Kidney epithelial cell (primary cell): ENCODE measurements around the gene TMEM14C. TPM values are rescaled to one million over a fixed set of nuclear protein-coding genes. Genes with fewer than 3 reads are reported as not detected.

Source experiments
- DNase-seq: peaks from one replicate; pipeline ENCODE4 v3.0.0-alpha.2; 2010; ENCODE audit warnings: low read depth
- H3K27me3 ChIP-seq: 2 replicates; pipeline ENCODE4 v1.6.0; 2011; ENCODE audit warnings: low read length; ENCODE audit not compliant: control insufficient read depth, insufficient read depth
- H3K36me3 ChIP-seq: 2 replicates; pipeline ENCODE4 v1.5.1; 2011; ENCODE audit warnings: low read length; ENCODE audit not compliant: control insufficient read depth, insufficient read depth
- H3K4me3 ChIP-seq: 2 replicates; pipeline ENCODE4 v1.5.1; 2011; ENCODE audit warnings: low read depth, mild to moderate bottlenecking, control low read depth, low read length
- CTCF ChIP-seq: IDR thresholded peaks from 2 replicates; pipeline ENCODE4 v1.5.1; 2011; ENCODE audit warnings: mild to moderate bottlenecking, moderate library complexity, low read length, control low read depth, inconsistent platforms; ENCODE audit not compliant: insufficient read depth, poor library complexity, severe bottlenecking
- total RNA-seq: library from RNA; depleted of rRNA; stranded (reverse); fragments of >200 nt; gene quantifications from 2 replicates; pipeline ENCODE4 v1.2.3, GENCODE V29; 2015

TMEM14C gene
- total RNA-seq, 1 donor from 2014 or later: 190 TPM

- Histone ChIP-seq H3K4me3 (peak overlapping the region; percentile 76), H3K36me3 (no peaks in the 10 kb centered on the region), H3K27me3 (no peaks in the 10 kb centered on the region)
- TF ChIP-seq CTCF: no peak
- DNase-seq: no peak
These were observed 29.8 kb upstream of the TMEM14C start for GRCh38 chr6:10692965-10693538.

DNA sequence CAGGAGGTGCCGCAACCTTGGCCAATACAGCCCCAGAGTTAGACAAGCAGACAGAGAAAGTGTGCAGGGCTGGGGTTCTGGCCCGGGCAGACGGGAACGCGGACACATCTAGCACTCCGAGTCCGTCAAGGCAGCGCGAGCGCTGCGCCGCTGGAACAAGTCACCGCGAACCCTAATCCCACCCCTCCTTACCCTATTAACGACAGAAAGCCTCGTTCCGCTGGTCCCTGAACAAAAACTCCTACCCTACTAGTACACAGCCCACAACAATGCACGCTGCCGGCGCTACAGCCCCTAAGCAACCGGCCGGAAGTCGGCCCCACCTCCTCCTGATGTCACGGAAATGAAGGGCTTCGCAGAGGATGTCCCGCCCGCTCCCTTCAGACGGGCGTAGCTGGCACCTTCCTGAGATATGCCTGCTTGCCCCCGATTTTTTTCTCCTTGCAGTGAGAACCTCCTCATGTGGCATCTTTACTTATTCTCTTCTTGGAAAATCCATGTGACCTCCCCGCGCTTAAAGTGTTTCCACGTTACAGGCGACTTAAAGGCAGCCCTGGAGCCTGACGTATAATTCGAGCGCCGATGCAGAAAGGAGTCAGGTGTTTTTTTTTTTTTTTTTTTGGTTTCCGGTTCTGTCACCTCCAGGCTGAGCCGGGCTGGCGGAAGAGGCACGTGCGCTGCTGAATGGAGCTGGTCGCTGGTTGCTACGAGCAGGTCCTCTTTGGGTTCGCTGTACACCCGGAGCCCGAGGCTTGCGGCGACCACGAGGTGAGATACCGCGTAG, 28.4 kb upstream of the TMEM14C start, which contains the start of the genes C6orf52 and PAK1IP1:
C6orf52 (minus strand) TSS at position 315 of the 784 bp plus-strand sequence. CDS start 7,066 bp downstream, outside the sequence.
PAK1IP1 (plus strand) TSS at position 671 of the 784 bp plus-strand sequence; CDS start at position 685, 14 bp downstream.
- no peak for TF ChIP-seq CTCF
- no peaks in the 10 kb centered on the region for H3K27me3 ChIP-seq
- peak; percentile 65 for DNase-seq
- no peaks in the 10 kb centered on the region for H3K36me3 ChIP-seq
- H3K4me3 ChIP-seq: peak within 1 kb of the TSS; percentile 76

GRCh38 chr6:10695086-10695657, 27.7 kb upstream of the TMEM14C start:
- H3K4me3 ChIP-seq: peak overlapping the region; percentile 76
- no peaks in the 10 kb centered on the region for H3K36me3 ChIP-seq
- DNase-seq: no peak
- no peak for TF ChIP-seq CTCF
- H3K27me3 ChIP-seq: no peaks in the 10 kb centered on the region

DNA sequence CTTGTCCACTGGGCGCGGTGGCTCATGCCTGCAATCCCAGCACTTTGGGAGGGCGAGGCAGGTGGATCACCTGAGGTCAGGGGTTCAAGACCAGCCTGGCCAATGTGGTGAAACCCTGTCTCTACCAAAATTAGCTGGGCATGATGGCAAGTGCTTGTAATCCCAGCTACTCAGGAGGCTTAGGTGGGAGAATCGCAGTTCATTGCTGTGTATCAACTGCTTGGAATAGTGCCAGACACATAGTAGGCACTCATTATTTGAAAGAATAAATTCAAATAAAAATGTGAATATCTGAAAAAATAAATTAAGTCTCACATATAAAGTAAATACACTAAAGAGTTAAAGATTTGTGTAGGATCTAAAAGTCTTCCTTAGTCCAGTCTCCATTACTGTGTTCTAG, 26.2 kb upstream of the TMEM14C start:
- DNase-seq: no peak
- Histone ChIP-seq H3K36me3 (no peaks in the 10 kb centered on the region), H3K4me3 (no peak overlapping the region), H3K27me3 (no peaks in the 10 kb centered on the region)
- TF ChIP-seq CTCF: no peak

GRCh38 chr6:10713962-10714361, 8.9 kb upstream of the TMEM14C start:
- Histone ChIP-seq H3K27me3 (no peaks in the 10 kb centered on the region), H3K4me3 (no peak overlapping the region), H3K36me3 (no peaks in the 10 kb centered on the region)
- DNase-seq: no peak
- TF ChIP-seq CTCF: no peak
